GM12878 (cell line): Measurements from ENCODE around the gene IFI27L2. TPM values are rescaled to one million over a fixed set of nuclear protein-coding genes. Genes with fewer than 3 reads are reported as not detected.

Source experiments
- ATAC-seq: fragments of 200-7000 bp; cut with Tn5 transposase; 3 replicates; pipeline ENCODE4 v1.9.1; 2020; ENCODE audit warnings: mild to moderate bottlenecking, moderate library complexity
- BruUV-seq: library from RNA; stranded (reverse); fragments of 400-500 nt; replicated peaks from 2 replicates; lab custom pipeline; 2021; lab: Mats Ljungman, UMichigan
- CTCF ChIA-PET: fragments of 300-600 bp; sonication (Branson Sonifier 250); formaldehyde crosslinking; extraction: SDS; loops from one replicate; lab custom pipeline; 2021; ENCODE audit warnings: inconsistent platforms; lab: Yijun Ruan, JAX
- POLR2A ChIA-PET: fragments of 350-600 bp; formaldehyde crosslinking; extraction: SDS; loops from one replicate; lab custom pipeline; 2021; ENCODE audit warnings: inconsistent platforms; lab: Charles Lee
- RAD21 ChIA-PET: fragments of 300-600 bp; sonication (Branson Sonifier 250); formaldehyde crosslinking; loops from one replicate; lab custom pipeline; 2023; ENCODE audit warnings: antibody characterized with exemption; ENCODE audit not compliant: unreplicated experiment; lab: Charles Lee
- SMC1A ChIA-PET: fragments of 300-600 bp; sonication (Branson Sonifier 250); formaldehyde crosslinking; loops from one replicate; lab custom pipeline; 2023; ENCODE audit not compliant: unreplicated experiment, uncharacterized antibody; lab: Charles Lee
- DNase-seq: peaks from one replicate; pipeline ENCODE4 v3.0.0-alpha.2; 2011; ENCODE audit warnings: low read depth, low spot score
- FAIRE-seq: peaks from 3 replicates; lab custom pipeline; 2011; peaks lifted over from hg19 to GRCh38; lab: Jason Lieb, UNC
- H2AFZ ChIP-seq: 2 replicates; pipeline ENCODE4 v1.6.0; 2011; ENCODE audit warnings: low read depth, low read length, control low read depth; ENCODE audit not compliant: control insufficient read depth
- H3K27ac ChIP-seq: 2 replicates; pipeline ENCODE4 v1.5.1; 2011; ENCODE audit warnings: control low read depth; ENCODE audit not compliant: control insufficient read depth, insufficient read depth
- H3K27me3 ChIP-seq, 2 experiments: replicated peaks in 1 of 2; 2 replicates each; pipeline versions ENCODE4 v1.6.0 to v1.6.1; 2011; ENCODE audit warnings: low read length in 1 of 2; ENCODE audit not compliant: control insufficient read depth in 2 of 2, insufficient read depth in 2 of 2
- H3K36me3 ChIP-seq, 2 experiments: 2 replicates each; pipeline ENCODE4 v1.5.1; 2011; ENCODE audit warnings: low read length in 1 of 2; ENCODE audit not compliant: control insufficient read depth in 2 of 2, insufficient read depth in 2 of 2
- H3K4me1 ChIP-seq: 2 replicates; pipeline ENCODE4 v1.6.1; 2011; ENCODE audit warnings: mild to moderate bottlenecking, low read length, moderate library complexity, mixed read lengths; ENCODE audit not compliant: control insufficient read depth, insufficient read depth
- H3K4me2 ChIP-seq: 2 replicates; pipeline ENCODE4 v1.6.0; 2011; ENCODE audit warnings: control low read depth; ENCODE audit not compliant: control insufficient read depth, insufficient read depth
- H3K4me3 ChIP-seq: fragments of 200-600 bp; sonication (generic); 2 replicates; pipeline ENCODE4 v1.5.1; 2016
- H3K79me2 ChIP-seq: 2 replicates; pipeline ENCODE4 v1.6.0; 2011; ENCODE audit warnings: low read length; ENCODE audit not compliant: control insufficient read depth, insufficient read depth
- H3K9ac ChIP-seq: 2 replicates; pipeline ENCODE4 v1.8.0; 2011; ENCODE audit warnings: low read length, control low read depth, mixed read lengths; ENCODE audit not compliant: control insufficient read depth, insufficient read depth
- H3K9me3 ChIP-seq: replicated peaks from 3 replicates; pipeline ENCODE4 v1.5.1; 2011; ENCODE audit warnings: mild to moderate bottlenecking, low read length; ENCODE audit not compliant: control insufficient read depth, insufficient read depth
- H4K20me1 ChIP-seq: 2 replicates; pipeline ENCODE4 v1.6.0; 2011; ENCODE audit not compliant: control insufficient read depth, insufficient read depth
- NBN ChIP-seq: fragments of 450-650 bp; IDR thresholded peaks from 2 replicates; pipeline ENCODE4 v1.6.1; 2016
- POLR2AphosphoS2 ChIP-seq: IDR thresholded peaks from 2 replicates; pipeline ENCODE4 v1.6.1; 2011; ENCODE audit warnings: low read depth, mild to moderate bottlenecking, low read length, improper control_type of control experiment, moderate library complexity
- RB1 ChIP-seq: fragments of 450-650 bp; formaldehyde crosslinking; IDR thresholded peaks from 2 replicates; pipeline ENCODE4 v1.6.1; 2017; ENCODE audit warnings: mild to moderate bottlenecking, borderline replicate concordance
- SMC3 ChIP-seq: IDR thresholded peaks from 2 replicates; pipeline ENCODE4 v1.6.1; 2011; ENCODE audit warnings: low read length, improper control_type of control experiment, borderline replicate concordance
- ZNF24 ChIP-seq: fragments of 450-650 bp; IDR thresholded peaks from 2 replicates; pipeline ENCODE4 v1.6.1; 2017; ENCODE audit warnings: antibody characterized with exemption, mild to moderate bottlenecking
- WGBS: methylation state at CpG from one replicate; pipeline ENCODE4 v1.1.6; 2016; ENCODE audit warnings: low lambda C conversion rate; ENCODE audit not compliant: insufficient replicate concordance, insufficient coverage; ENCODE audit errors: missing lambda C conversion rate; 5-methylcytosine and 5-hydroxymethylcytosine counted together
- in situ Hi-C: fragments of 300-500 bp; cut with MboI; formaldehyde crosslinking; loops from 9 replicates; pipeline ENCODE4 v1.14.3; 2018; ENCODE audit warnings: mixed read lengths
- intact Hi-C: fragments of 100-400 bp; cut with micrococcal nuclease; formaldehyde crosslinking; loops from one replicate; pipeline ENCODE4 v1.14.2; 2022; ENCODE audit not compliant: unreplicated experiment
- polyA plus RNA-seq, 11 experiments: library from polyadenylated mRNA; depleted of rRNA in 4 of 11; unstranded in 6 of 11; stranded (reverse) in 5 of 11; fragments of >200 nt; fragmentation: Nextera tagmentation in 4 of 11; fragmentation: Illumina TruSeq in 1 of 11; extraction: Ambion mirVana in 4 of 11; extraction: Trizol in 1 of 11; gene quantifications; 1 replicate in 1 of 11; 2 replicates in 10 of 11; pipeline versions ENCODE4 v1.2.1 to v1.2.3, GENCODE V29; 2011 to 2016; ENCODE audit warnings: inconsistent platforms in 2 of 11, missing spikeins in 2 of 11, low read depth in 1 of 11
- total RNA-seq, 4 experiments: library from RNA; depleted of rRNA in 3 of 4; stranded (reverse); fragments of >200 nt in 3 of 4; fragmentation: Illumina TruSeq in 1 of 4; extraction: Trizol in 1 of 4; gene quantifications; 2 replicates each; pipeline versions ENCODE4 v1.2.1 to v1.2.3, GENCODE V29; 2013 to 2021
- TF ChIP-seq, protein P1 (sequence below): IDR thresholded peaks from 2 replicates; pipeline ENCODE4 v1.6.1; 2011; ENCODE audit warnings: borderline replicate concordance, low read depth, mild to moderate bottlenecking, moderate library complexity, mixed read lengths, low read length; ENCODE audit not compliant: insufficient read depth; ENCODE audit errors: extremely low read length
- TF ChIP-seq, protein P2 (sequence below): fragments of 450-650 bp; IDR thresholded peaks from 2 replicates; pipeline ENCODE4 v1.6.1; 2017; ENCODE audit warnings: mild to moderate bottlenecking, low read depth, inconsistent platforms; ENCODE audit not compliant: poor library complexity, severe bottlenecking
- TF ChIP-seq, protein P3 (sequence below): fragments of 450-650 bp; IDR thresholded peaks from 2 replicates; pipeline ENCODE4 v1.6.1; 2014; ENCODE audit warnings: mild to moderate bottlenecking
- TF ChIP-seq, protein P4 (sequence below): fragments of 450-650 bp; IDR thresholded peaks from 2 replicates; pipeline ENCODE4 v1.6.1; 2018; ENCODE audit warnings: mild to moderate bottlenecking, low read depth, moderate library complexity; ENCODE audit not compliant: partially characterized antibody
- TF ChIP-seq, protein P5 (sequence below): fragments of 450-650 bp; IDR thresholded peaks from 2 replicates; pipeline ENCODE4 v1.6.1; 2016; ENCODE audit warnings: mild to moderate bottlenecking, moderate library complexity, borderline replicate concordance

IFI27L2 gene
- total and polyA plus RNA-seq, 10 of the 15 experiments (the other 5 are each of a cell fraction or from before 2014, with no cell fraction given) = 26.6 to 134 (median 60.3) TPM

DNA sequence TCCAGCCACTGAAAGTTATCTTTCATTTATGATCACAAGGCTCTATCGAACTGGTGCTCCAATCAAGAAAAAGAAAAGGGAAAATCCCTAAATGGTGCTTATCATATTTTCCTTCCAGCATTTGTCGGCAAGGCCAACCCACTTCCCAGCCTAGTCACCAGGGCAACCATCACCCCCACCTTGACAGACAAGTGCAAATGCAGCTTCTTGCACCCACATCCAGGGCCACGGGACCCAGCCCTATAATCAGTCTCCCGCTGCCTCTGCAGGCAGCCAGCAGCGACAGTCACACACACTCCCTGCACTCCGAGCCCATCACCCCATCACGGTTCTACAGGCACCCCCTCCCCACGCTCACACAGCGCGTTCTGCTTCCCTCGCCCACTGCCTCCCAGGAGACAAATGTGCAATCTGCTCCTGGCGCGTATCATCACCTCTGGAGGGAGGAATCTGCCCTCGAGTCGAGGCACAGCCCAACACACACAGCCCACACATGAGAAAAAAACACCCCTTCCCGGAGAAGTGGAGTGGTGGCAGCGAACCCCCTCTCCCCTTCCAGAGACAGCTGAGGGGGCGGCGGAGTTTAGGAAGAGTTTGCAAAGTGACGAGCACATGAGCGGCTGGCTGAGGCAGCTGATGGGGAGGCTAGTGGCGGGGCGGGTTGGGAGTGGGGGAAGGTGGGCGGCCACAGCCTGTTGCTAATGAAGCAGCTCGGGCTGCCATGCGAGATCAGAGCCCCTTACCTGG, 35.5 kb upstream of the IFI27L2 start:
- H4K20me1 ChIP-seq = no peaks in the 10 kb centered on the region
- ChIA-PET POLR2A (no interaction called here), CTCF (no interaction called here), SMC1A (no interaction called here), RAD21 (no interaction called here)
- WGBS = 42% methylated on average over 26 of the region's 26 CpGs
- no peak overlapping the region for H3K4me2 ChIP-seq
- no peak for DNase-seq
- no peak overlapping the region for H3K9ac ChIP-seq
- in situ Hi-C loops (no loop called here), intact Hi-C loops (no loop called here)
- H2AFZ ChIP-seq = no peak overlapping the region
- no peaks in the 10 kb centered on the region for H3K9me3 ChIP-seq
- ATAC-seq = no peak
- H3K4me1 ChIP-seq = peaks cover 3% of the 10 kb centered on the region; the same call in 1 of the 2 replicates
- peaks cover 0 to 2% of the 10 kb centered on the region in 2 experiments; a peak in 1 of 4 replicates for H3K27me3 ChIP-seq
- H3K36me3 ChIP-seq = no peaks in the 10 kb centered on the region
- FAIRE-seq = no peak
- no peak overlapping the region for H3K4me3 ChIP-seq
- no peaks in the 10 kb centered on the region for H3K79me2 ChIP-seq
- no peak overlapping the region for H3K27ac ChIP-seq
- no TSS peak for BruUV-seq
- TF ChIP-seq SMC3 (no peak), RB1 (no peak), POLR2AphosphoS2 (no peak), ZNF24 (no peak), NBN (no peak)
- TF ChIP-seq, protein P1, sequence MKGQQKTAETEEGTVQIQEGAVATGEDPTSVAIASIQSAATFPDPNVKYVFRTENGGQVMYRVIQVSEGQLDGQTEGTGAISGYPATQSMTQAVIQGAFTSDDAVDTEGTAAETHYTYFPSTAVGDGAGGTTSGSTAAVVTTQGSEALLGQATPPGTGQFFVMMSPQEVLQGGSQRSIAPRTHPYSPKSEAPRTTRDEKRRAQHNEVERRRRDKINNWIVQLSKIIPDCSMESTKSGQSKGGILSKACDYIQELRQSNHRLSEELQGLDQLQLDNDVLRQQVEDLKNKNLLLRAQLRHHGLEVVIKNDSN = no peak
- TF ChIP-seq, protein P2, sequence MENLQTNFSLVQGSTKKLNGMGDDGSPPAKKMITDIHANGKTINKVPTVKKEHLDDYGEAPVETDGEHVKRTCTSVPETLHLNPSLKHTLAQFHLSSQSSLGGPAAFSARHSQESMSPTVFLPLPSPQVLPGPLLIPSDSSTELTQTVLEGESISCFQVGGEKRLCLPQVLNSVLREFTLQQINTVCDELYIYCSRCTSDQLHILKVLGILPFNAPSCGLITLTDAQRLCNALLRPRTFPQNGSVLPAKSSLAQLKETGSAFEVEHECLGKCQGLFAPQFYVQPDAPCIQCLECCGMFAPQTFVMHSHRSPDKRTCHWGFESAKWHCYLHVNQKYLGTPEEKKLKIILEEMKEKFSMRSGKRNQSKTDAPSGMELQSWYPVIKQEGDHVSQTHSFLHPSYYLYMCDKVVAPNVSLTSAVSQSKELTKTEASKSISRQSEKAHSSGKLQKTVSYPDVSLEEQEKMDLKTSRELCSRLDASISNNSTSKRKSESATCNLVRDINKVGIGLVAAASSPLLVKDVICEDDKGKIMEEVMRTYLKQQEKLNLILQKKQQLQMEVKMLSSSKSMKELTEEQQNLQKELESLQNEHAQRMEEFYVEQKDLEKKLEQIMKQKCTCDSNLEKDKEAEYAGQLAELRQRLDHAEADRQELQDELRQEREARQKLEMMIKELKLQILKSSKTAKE = no peak
- TF ChIP-seq, protein P3, sequence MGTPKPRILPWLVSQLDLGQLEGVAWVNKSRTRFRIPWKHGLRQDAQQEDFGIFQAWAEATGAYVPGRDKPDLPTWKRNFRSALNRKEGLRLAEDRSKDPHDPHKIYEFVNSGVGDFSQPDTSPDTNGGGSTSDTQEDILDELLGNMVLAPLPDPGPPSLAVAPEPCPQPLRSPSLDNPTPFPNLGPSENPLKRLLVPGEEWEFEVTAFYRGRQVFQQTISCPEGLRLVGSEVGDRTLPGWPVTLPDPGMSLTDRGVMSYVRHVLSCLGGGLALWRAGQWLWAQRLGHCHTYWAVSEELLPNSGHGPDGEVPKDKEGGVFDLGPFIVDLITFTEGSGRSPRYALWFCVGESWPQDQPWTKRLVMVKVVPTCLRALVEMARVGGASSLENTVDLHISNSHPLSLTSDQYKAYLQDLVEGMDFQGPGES = no peak
- TF ChIP-seq, protein P4, sequence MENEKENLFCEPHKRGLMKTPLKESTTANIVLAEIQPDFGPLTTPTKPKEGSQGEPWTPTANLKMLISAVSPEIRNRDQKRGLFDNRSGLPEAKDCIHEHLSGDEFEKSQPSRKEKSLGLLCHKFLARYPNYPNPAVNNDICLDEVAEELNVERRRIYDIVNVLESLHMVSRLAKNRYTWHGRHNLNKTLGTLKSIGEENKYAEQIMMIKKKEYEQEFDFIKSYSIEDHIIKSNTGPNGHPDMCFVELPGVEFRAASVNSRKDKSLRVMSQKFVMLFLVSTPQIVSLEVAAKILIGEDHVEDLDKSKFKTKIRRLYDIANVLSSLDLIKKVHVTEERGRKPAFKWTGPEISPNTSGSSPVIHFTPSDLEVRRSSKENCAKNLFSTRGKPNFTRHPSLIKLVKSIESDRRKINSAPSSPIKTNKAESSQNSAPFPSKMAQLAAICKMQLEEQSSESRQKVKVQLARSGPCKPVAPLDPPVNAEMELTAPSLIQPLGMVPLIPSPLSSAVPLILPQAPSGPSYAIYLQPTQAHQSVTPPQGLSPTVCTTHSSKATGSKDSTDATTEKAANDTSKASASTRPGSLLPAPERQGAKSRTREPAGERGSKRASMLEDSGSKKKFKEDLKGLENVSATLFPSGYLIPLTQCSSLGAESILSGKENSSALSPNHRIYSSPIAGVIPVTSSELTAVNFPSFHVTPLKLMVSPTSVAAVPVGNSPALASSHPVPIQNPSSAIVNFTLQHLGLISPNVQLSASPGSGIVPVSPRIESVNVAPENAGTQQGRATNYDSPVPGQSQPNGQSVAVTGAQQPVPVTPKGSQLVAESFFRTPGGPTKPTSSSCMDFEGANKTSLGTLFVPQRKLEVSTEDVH = no peak
- TF ChIP-seq, protein P5, sequence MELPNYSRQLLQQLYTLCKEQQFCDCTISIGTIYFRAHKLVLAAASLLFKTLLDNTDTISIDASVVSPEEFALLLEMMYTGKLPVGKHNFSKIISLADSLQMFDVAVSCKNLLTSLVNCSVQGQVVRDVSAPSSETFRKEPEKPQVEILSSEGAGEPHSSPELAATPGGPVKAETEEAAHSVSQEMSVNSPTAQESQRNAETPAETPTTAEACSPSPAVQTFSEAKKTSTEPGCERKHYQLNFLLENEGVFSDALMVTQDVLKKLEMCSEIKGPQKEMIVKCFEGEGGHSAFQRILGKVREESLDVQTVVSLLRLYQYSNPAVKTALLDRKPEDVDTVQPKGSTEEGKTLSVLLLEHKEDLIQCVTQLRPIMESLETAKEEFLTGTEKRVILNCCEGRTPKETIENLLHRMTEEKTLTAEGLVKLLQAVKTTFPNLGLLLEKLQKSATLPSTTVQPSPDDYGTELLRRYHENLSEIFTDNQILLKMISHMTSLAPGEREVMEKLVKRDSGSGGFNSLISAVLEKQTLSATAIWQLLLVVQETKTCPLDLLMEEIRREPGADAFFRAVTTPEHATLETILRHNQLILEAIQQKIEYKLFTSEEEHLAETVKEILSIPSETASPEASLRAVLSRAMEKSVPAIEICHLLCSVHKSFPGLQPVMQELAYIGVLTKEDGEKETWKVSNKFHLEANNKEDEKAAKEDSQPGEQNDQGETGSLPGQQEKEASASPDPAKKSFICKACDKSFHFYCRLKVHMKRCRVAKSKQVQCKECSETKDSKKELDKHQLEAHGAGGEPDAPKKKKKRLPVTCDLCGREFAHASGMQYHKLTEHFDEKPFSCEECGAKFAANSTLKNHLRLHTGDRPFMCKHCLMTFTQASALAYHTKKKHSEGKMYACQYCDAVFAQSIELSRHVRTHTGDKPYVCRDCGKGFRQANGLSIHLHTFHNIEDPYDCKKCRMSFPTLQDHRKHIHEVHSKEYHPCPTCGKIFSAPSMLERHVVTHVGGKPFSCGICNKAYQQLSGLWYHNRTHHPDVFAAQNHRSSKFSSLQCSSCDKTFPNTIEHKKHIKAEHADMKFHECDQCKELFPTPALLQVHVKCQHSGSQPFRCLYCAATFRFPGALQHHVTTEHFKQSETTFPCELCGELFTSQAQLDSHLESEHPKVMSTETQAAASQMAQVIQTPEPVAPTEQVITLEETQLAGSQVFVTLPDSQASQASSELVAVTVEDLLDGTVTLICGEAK = no peak
